Right lobe of liver (tissue), 6 donors: Measurements from ENCODE around the gene RBKS. TPM values are rescaled to one million over a fixed set of nuclear protein-coding genes. Genes with fewer than 3 reads are reported as not detected.
A peak's percentile ranks its signal among the peaks of the same experiment; 100 is the strongest.
"Not testable (repeated sequence)": the region's sequence is repeated elsewhere in the genome, so short reads cannot be mapped to it uniquely, and the experiment has no call there.

Experiments
- ATAC-seq, 4 donors: fragments of 200-7000 bp; cut with Tn5 transposase; one replicate each; pipeline ENCODE4 v1.9.1; 2020; ENCODE audit warnings: mild to moderate bottlenecking in 4 of 4, moderate library complexity in 4 of 4
- DNase-seq, 3 donors: peaks; one replicate each; pipeline ENCODE4 v3.0.0-alpha.2; 2020
- H3K27ac ChIP-seq, 3 donors: fragments of 200-600 bp; one replicate each; pipeline ENCODE4 v1.8.0; 2022
- H3K27me3 ChIP-seq, 2 donors: fragments of 200-600 bp; one replicate each; pipeline ENCODE4 v1.8.0; 2022
- H3K36me3 ChIP-seq, 4 donors: fragments of 200-600 bp; sonication (generic) in 1 of 4; one replicate each; pipeline versions ENCODE4 v1.5.1 to v1.8.0; 2017 to 2022; ENCODE audit warnings: control low read depth in 1 of 4
- H3K4me1 ChIP-seq, 4 donors: fragments of 200-600 bp; sonication (generic) in 1 of 4; one replicate each; pipeline versions ENCODE4 v1.5.1 to v1.8.0; 2017 to 2022; ENCODE audit warnings: control low read depth in 1 of 4
- H3K4me3 ChIP-seq, 3 donors: fragments of 200-600 bp; one replicate each; pipeline ENCODE4 v1.8.0; 2022
- H3K9me3 ChIP-seq, 4 donors: fragments of 200-600 bp; sonication (generic) in 1 of 4; one replicate each; pipeline versions ENCODE4 v1.5.1 to v1.8.0; 2017 to 2022; ENCODE audit warnings: control low read depth in 1 of 4
- CTCF ChIP-seq, 4 donors: fragments of 200-600 bp in 3 of 4; fragments of 450-650 bp in 1 of 4; IDR thresholded peaks; one replicate each; pipeline versions ENCODE4 v1.5.1 to v1.8.0; 2016 to 2022; ENCODE audit warnings: antibody characterized with exemption in 4 of 4, mild to moderate bottlenecking in 2 of 4
- POLR2A ChIP-seq: fragments of 450-650 bp; IDR thresholded peaks from one replicate; pipeline ENCODE4 v1.6.1; 2017; ENCODE audit warnings: antibody characterized with exemption, mild to moderate bottlenecking
- WGBS: methylation state at CpG from one replicate; pipeline ENCODE4 v1.1.6; 2018; ENCODE audit warnings: low coverage, low lambda C conversion rate; ENCODE audit not compliant: insufficient coverage; ENCODE audit errors: missing lambda C conversion rate; 5-methylcytosine and 5-hydroxymethylcytosine counted together
- intact Hi-C, 2 donors: fragments of 100-400 bp; cut with DNase I; formaldehyde crosslinking; loops; one replicate each; pipeline versions ENCODE4 v1.11.2 to v1.14.1; 2022
- total RNA-seq, 6 experiments: library from RNA; depleted of rRNA in 2 of 6; stranded (reverse); fragments of >200 nt in 2 of 6; fragmentation: NEBNext Ultra II Directional in 3 of 6; extraction: Animal tissue kit (Norgen Biotek cat#: 25700) in 3 of 6; gene quantifications; one replicate each; pipeline versions ENCODE4 v1.1.0 to v1.2.4, GENCODE V29; 2016 to 2023
- donor health status: DM: no; HTN: yes; CAD: no.
- donor health status: DM: no; HTN: no; CAD: no.
- donor health status: DM: no; HTN: no; CAD: no.
- donor health status: DM: no; HTN: yes; CAD: no.
- donor health status: DM: no; HTN: yes; CAD: no.

The RBKS gene
- total RNA-seq, 6 experiments from 2014 or later, result 13.5 to 18.6 (median 16.0) TPM

- no peak for ATAC-seq
- Histone ChIP-seq H3K9me3 (no peaks in the 10 kb centered on the region), H3K4me1 (peaks cover 0 to 19% (median 8%) of the 10 kb centered on the region in 4 donors), H3K27ac (no peak overlapping the region), H3K36me3 (no peaks in the 10 kb centered on the region), H3K27me3 (no peaks in the 10 kb centered on the region), H3K4me3 (no peak overlapping the region)
- intact Hi-C loops, result no loop called here
- DNase-seq, result no peak
- TF ChIP-seq CTCF (IDR thresholded peaks at IDR 0.05), result no peak
- no peak for TF ChIP-seq POLR2A
- 85% methylated on average over 6 of the region's 6 CpGs for WGBS
These were observed 142.3 kb downstream of the RBKS start for GRCh38 chr2:27747827-27748352.

GRCh38 chr2:27746325-27746724 is 143.9 kb downstream of the RBKS start:
- no peak for TF ChIP-seq CTCF (IDR thresholded peaks at IDR 0.05)
- TF ChIP-seq POLR2A, result no peak
- H3K4me1 ChIP-seq, result peaks cover 0 to 14% (median 4%) of the 10 kb centered on the region in 4 donors
- H3K9me3 ChIP-seq, result no peaks in the 10 kb centered on the region
- WGBS, result 15% methylated on average over 2 of the region's 2 CpGs
- ATAC-seq, result peak; percentile 72 to 96 (median 82)
- DNase-seq, result no peak
- H3K27ac ChIP-seq, result peak overlapping the region in 2 of 3 donors; percentile 24 to 30
- H3K27me3 ChIP-seq, result no peaks in the 10 kb centered on the region
- intact Hi-C loops, result no loop called here
- H3K4me3 ChIP-seq, result no peak overlapping the region
- H3K36me3 ChIP-seq, result no peaks in the 10 kb centered on the region

GRCh38 chr2:27745494-27745893 is 144.7 kb downstream of the RBKS start:
- ATAC-seq, H3K9me3 ChIP-seq, DNase-seq, H3K4me3 ChIP-seq, intact Hi-C loops, H3K27ac ChIP-seq, H3K27me3 ChIP-seq, H3K36me3 ChIP-seq: not testable (repeated sequence)
- H3K4me1 ChIP-seq, result peaks cover 0 to 14% (median 4%) of the 10 kb centered on the region in 4 donors

- Histone ChIP-seq H3K4me3 (no peak overlapping the region), H3K36me3 (no peaks in the 10 kb centered on the region), H3K4me1 (peaks cover 0 to 31% (median 8%) of the 10 kb centered on the region in 4 donors), H3K27me3 (no peaks in the 10 kb centered on the region), H3K27ac (no peak overlapping the region), H3K9me3 (no peaks in the 10 kb centered on the region)
- DNase-seq (no peak), ATAC-seq (no peak)
- intact Hi-C loops, result no loop called here
- 98% methylated on average over 9 of the region's 9 CpGs for WGBS
- TF ChIP-seq POLR2A, result no peak
- TF ChIP-seq CTCF (IDR thresholded peaks at IDR 0.05), result no peak
These were observed 147.6 kb downstream of the RBKS start for GRCh38 chr2:27742571-27742970.

- no peak for TF ChIP-seq CTCF (IDR thresholded peaks at IDR 0.05)
- Histone ChIP-seq H3K27me3 (no peaks in the 10 kb centered on the region), H3K27ac (no peak overlapping the region), H3K4me3 (no peak overlapping the region), H3K9me3 (no peaks in the 10 kb centered on the region), H3K4me1 (peaks cover 0 to 37% (median 11%) of the 10 kb centered on the region in 4 donors), H3K36me3 (no peaks in the 10 kb centered on the region)
- DNase-seq (no peak), ATAC-seq (no peak)
- WGBS, result 100% methylated on average over 1 of the region's 3 CpGs
- intact Hi-C loops, result no loop called here
These were observed 148.5 kb downstream of the RBKS start for GRCh38 chr2:27741673-27742072.
